Thyroid gland (tissue), 4 donors: ENCODE results near the gene TOPBP1.

Experiments
- POLR2A ChIP-seq, 2 donors: fragments of 450-650 bp; IDR thresholded peaks; one replicate each; pipeline ENCODE4 v1.6.1; 2017; ENCODE audit warnings: antibody characterized with exemption in 2 of 2, mild to moderate bottlenecking in 2 of 2, moderate library complexity in 1 of 2
- TF ChIP-seq, protein P1 (sequence below), 6 experiments: fragments of 200-600 bp in 3 of 6; fragments of 450-650 bp in 3 of 6; sonication (generic) in 3 of 6; IDR thresholded peaks; one replicate each; pipeline ENCODE4 v1.5.1; 2016 to 2019; ENCODE audit warnings: antibody characterized with exemption in 6 of 6, mild to moderate bottlenecking in 2 of 6, inconsistent platforms in 1 of 6, moderate library complexity in 1 of 6

DNA sequence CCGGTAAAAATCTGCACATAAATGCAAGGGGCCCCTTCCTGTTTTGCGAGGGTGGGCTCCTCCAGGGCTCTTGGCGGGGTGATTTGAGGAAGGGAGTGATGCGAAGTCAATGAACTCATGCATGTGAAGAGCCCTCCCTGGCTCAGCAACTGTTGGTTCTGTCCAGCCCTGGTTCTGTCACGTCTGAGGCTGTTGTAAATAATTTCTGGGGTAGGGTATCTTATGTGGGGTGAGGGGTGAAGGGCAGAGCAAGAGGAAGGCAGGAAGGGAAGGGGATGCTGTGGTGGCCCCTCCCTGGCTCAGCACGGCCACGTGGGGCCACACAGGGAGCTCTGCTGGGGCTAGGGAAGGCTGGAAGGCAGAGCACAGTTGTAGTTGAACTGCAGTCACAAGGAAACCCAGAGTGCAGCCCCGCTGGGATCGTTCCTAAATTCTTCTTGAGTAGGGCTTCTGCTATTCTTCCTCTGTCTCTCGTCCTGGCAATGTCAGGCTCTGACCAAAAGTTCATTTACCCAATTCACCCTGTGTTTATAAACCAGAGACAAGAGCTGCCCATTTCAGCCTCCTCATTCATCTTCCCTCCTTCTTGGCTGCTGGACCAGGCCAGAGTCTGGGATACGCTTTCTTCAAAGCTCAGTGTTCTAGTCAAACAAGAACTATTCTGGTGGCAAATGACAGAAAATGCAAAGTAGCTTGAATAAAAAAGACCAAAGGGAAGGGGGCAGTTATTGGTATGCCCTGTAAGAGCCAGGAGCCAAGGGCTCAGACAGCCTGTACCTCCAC is 14.8 kb upstream of the TOPBP1 start:
- TF ChIP-seq, protein P1, sequence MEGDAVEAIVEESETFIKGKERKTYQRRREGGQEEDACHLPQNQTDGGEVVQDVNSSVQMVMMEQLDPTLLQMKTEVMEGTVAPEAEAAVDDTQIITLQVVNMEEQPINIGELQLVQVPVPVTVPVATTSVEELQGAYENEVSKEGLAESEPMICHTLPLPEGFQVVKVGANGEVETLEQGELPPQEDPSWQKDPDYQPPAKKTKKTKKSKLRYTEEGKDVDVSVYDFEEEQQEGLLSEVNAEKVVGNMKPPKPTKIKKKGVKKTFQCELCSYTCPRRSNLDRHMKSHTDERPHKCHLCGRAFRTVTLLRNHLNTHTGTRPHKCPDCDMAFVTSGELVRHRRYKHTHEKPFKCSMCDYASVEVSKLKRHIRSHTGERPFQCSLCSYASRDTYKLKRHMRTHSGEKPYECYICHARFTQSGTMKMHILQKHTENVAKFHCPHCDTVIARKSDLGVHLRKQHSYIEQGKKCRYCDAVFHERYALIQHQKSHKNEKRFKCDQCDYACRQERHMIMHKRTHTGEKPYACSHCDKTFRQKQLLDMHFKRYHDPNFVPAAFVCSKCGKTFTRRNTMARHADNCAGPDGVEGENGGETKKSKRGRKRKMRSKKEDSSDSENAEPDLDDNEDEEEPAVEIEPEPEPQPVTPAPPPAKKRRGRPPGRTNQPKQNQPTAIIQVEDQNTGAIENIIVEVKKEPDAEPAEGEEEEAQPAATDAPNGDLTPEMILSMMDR (IDR thresholded peaks at IDR 0.05), result no peak
- no peak for TF ChIP-seq POLR2A (IDR thresholded peaks at IDR 0.05)
